Stimulated activated CD4-positive, alpha-beta T cell treated with anti-CD3 and anti-CD28 coated beads, Interleukin-2, amount 100 ng/mL, for 24 hours (primary cell): ENCODE measurements around the gene DDX54.
"Not testable (repeated sequence)": the region's sequence is repeated elsewhere in the genome, so short reads cannot be mapped to it uniquely, and the experiment has no call there.

Source experiments
- DNase-seq, 2 donors: peaks; one replicate each; pipeline ENCODE4 v3.0.0-alpha.2; 2020

The DDX54 gene

GRCh38 chr12:113136990-113137511 is 48.2 kb downstream of the DDX54 start:
- DNase-seq: no peak

DNA sequence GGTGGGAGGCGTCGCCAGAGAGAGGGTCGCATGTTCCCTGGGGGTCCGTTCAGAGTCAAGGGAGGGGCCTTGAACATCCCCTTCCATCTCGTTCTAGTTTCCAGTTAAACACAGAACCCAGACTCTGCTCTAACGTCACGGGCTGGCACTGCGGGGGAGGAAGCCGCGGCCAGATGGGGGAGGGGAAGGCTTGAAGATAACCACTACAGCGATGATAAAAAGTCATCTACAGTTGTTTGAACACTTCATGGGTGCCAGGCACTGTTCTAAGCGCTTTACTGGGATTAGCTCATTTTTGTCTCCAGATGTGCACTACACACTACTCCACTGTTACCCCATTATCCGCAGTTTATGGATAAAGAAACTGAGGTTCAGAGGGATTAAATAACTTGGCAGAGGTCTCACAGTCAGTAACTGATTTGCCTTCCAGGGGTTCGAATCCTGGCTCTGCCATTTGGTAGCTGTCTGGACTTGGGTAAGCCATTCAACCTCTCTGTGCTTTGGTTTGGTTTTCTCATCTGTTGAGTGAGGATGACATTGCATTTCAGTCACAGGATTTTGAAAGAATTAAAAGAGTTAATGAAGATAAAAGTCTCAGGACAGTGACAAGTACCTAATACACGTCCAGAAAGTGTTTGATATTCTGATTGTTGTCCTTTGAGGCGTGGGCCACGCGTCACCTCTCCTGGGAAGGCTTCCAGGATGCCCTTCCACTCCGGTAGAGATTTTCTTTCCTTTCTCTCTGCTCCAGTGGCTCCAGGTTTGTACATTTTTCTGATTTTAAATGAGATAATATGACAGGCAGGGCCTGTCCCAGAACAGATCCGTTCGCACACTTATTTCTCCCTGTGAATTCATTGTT is 48.9 kb downstream of the DDX54 start:
- DNase-seq: peak; percentile 59 to 69

DNA sequence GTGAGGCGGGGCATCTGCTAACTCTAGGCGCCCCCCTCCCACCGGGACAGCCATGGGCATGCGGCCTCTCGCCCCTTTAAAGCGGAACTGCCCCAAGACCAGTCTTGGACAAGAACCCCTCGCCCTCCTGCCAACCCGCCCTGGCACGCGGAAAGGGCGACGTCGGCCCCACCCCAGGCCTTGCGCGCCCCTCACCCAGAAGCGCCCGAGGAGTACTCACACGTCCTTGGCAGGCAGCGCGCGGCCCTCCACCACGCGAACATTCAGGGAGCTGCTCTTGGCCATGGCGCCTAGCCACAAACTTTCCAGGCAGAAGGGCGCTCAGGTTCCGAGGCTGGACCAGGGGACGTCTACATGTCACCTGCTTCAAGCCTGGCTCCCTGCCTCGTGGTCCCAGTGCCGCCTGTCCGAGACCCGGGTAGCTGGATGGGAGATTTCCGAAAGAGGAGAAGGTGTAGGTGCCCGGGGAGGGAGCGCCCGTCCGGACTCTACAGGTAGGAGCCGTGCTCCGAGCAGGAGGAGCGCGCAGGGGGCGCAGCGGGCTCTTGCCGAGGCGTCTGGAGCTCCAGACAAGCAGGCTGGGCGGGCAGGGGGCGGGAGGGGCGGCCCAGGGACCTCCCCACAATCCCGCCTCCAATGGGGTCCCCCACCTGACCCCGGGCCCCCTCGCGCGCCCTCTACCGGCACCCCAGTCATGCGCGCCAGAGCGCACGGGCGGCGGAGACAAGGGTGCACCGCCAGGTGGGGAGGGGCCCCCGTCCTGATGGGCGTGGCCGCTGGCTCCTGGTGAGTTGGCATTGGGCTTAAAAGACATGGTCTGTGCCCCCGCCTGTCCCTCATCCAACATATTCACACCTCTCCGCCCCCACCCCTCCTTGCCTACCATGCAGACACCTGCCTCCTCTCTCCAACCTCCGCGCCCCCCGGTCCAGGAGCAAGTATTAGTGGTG is 49.8 kb downstream of the DDX54 start, which contains the start of gene RASAL1:
RASAL1 (minus strand) TSS at position 584 of the 950 bp plus-strand sequence; CDS start at position 285, 299 bp downstream.
- DNase-seq: peak; percentile 84 to 90

DNA sequence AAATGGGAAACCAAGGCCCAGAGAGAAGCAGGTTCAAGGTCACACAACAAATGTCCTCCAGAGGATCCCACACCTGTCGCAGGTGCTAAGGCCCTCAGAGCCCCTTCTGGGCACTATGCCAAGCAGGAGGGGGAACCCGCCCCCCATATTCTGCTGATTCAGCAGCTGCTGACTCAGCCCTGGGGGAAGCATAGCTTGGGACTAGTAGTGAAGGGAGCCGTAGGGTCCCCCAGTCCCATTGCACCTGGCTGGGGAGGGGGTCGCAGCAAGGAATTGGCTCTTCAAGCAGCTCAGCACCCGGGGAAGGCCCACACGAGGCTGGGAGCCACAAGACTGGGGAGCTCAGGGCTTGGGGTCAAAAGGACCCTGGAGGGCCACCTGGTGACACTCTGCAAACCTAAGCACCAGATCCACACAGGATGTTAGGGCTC is 50.7 kb downstream of the DDX54 start:
- DNase-seq: no peak

DNA sequence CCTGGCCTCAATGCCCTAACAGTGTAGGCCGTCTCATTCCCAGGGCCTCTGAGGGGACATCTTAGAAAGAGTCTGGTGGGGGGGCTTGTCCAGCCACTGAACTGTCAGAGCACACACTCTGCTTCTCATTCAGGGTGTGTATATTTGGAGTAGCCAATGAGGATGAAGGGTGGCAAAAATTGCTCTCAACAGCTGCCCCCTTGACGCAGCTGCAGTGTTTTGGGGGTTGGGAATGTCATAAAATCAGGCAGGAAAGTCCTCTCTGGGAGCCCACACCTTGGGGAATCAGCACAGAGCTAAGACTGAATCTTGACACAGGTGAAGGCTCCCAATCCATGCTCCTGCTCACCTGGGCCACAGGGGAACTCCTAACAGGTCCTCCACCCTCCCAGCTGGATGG is 51.2 kb downstream of the DDX54 start:
- no peak for DNase-seq

DNA sequence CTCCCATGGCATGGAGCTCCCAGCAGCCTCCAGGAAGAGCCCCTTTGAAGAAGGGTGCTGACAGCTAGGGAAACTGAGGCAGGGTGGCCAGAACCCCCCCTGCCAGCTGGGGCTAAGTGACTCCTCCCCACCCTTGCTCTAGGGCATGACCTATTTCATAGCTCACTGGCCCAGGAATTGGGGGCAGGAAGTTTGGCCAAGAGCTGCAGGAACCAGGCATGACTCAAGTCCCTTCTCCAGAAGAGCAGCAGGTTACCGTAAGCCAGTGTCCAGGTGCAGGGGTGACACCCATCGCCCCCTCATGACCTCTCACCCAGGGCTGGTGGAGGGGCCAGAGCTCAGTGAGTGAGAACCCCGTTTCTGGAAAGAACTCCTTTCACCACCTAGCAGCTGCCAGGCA is 51.6 kb downstream of the DDX54 start:
- no peak for DNase-seq

- no peak for DNase-seq
These were observed 52.2 kb downstream of the DDX54 start for GRCh38 chr12:113133036-113133435.

DNA sequence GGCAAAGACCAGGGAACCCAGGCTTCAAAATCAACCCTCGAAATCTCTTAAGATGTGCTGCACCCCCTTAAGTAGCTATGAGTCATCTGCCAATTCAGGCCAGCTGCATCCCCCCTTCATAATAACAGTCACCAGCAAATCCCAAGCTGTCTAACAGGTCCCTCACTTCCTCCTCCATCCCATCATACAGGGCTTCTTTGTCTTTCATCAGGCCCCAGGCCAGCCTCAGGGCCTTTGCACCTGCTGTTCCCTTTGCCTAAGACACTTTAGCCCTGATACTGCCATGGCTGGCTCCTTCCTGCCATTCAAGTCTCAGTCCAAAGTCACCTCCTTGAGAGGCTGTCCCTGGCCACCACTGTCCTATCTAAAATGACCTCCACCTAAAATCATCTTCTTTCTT is 53.7 kb downstream of the DDX54 start:
- no peak for DNase-seq

- DNase-seq: no peak
These were observed 54.7 kb downstream of the DDX54 start for GRCh38 chr12:113130457-113131135.

GRCh38 chr12:113129664-113130456 is 55.4 kb downstream of the DDX54 start:
- DNase-seq: no peak

GRCh38 chr12:113128802-113129663 is 56.2 kb downstream of the DDX54 start:
- no peak for DNase-seq

- no peak for DNase-seq
These were observed 57.5 kb downstream of the DDX54 start for GRCh38 chr12:113127791-113128199.

DNA sequence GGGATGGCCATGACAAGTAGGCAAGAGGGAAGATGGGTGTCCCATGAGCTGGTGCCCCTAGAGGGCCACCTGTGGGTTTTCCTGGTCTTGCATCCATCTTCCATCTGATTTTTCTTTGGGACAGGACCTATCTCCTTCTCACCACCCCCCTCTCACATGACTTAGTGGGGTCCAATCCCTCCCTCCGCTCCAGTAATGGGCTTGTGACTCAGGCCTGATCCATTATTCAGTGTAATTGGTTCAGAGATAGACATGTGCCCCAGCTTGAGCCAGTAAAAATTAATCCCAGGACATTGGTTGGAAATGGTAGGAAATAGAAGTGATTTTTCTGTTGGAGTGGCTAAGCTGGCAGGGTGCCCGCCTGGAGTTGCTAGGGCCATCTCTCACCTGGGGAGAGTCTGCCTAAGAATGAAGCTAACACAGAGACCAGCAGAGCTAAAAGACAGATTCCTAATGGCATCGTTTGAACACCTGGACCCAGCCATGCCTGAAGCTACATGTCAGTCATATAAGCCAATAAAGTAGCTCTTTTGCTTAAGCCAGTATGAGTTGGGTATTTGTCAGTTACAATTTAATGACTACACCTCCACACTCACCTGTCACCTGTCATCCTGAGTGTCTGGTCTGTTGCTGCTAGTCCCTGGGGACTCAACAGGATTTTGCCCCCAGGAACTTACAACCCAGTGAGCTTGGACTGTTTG is 64.5 kb downstream of the DDX54 start:
- no peak for DNase-seq

DNA sequence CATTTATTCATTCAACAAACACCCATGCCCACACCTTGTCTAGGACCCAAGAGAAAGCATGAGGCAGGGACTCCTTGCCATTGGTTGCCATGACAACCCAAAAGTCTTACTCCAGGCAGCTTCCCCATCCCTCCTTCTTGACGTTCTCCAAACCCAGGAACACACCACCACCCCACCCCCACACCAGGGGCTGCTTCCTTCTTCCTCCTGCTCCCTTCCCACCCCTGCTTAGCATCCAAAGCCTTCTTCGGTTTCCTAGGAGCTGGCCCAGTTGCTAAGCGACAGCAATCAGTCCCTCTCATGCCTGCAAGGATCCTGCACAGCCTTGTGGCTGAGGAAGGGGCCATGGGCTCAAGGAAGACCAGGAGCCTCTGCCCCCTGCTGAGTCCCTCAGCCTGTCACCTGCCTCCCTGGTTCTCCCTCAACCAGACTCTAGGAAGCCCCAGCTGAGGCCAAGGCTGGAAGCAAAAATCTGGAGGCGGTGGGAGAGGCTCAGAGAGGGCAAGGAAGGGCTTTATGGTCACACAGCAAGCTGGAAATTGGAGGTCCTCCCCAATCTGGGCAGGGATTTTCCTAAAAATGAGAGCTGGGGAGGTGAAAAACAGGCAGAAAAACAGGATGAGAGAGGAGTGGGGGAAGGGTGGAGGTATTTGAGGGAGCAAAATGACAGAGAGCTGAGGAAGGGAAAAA is 65.2 kb downstream of the DDX54 start:
- no peak for DNase-seq

GRCh38 chr12:113118142-113118541 is 67.1 kb downstream of the DDX54 start:
- no peak for DNase-seq

DNA sequence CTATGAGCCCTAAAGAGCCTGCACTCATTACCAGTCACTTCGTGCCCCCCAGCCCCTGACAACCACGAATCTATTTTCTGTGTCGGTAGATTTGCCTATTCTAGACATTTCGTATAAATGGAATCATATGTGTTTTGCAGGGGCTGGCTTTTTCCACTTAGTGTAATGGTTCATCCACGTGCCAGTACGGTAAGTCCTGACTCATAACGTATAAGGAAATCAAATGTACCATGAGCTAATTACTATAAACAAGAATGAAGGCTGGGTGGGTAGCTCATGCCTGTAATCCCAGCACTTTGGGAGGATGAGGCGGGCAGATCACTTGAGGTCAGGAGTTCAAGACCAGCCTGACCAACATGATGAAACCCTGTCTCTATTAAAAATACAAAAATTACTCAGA is 67.6 kb downstream of the DDX54 start:
- DNase-seq: not testable (repeated sequence)

DNA sequence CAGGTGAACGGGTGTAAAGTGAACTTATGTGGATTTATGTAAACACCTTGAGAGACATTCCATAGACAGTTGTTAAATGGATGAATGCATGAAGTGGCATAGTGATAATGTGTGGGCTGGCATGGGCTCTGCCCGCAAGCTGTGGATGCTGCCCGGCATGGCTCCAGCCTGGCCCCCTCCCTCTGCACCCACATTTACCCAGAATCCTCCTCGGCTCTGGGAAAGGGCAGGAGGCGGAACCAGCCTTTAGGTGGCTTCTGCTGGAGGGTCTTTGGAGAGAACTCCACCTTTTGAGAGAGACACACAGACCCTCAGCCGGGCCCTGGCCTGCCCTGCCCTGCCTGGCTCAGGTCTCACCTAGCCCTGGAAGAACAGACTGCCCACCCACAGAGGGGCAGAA is 68.4 kb downstream of the DDX54 start:
- no peak for DNase-seq

- no peak for DNase-seq
These were observed 69.7 kb downstream of the DDX54 start for GRCh38 chr12:113115455-113116126.
